Measurements from ENCODE around the gene NUP35. TPM values are rescaled to one million over a fixed set of nuclear protein-coding genes. Genes with fewer than 3 reads are reported as not detected.

Gene NUP35
- total and polyA plus RNA-seq, 12 donors = 6.2 to 27.8 (median 16.2) TPM

GRCh38 chr2:183112577-183112976 is 11.7 kb upstream of the NUP35 start:
- Histone ChIP-seq H3K27ac (no peak overlapping the region), H3K36me3 (replicated peaks in 1 of 2) (no peaks in the 10 kb centered on the region), H3K4me3 (no peak overlapping the region), H3K4me1 (replicated peaks in 1 of 2) (no peaks in the 10 kb centered on the region), H3K9me3 (replicated peaks in 1 of 3) (no peaks in the 10 kb centered on the region), H3K27me3 (no peaks in the 10 kb centered on the region)
- TF ChIP-seq POLR2A (IDR thresholded peaks at IDR 0.05) (no peak), CTCF (IDR thresholded peaks at IDR 0.05) (no peak)
- WGBS, 4 donors = 78 to 92% (median 84%) methylated on average over 3 of the region's 3 CpGs
- intact Hi-C loops (cut with DNase I) = no loop called here
- DNase-seq = no peak

- no peaks in the 10 kb centered on the region for H3K4me1 ChIP-seq (replicated peaks in 1 of 2)
- no peak overlapping the region for H3K4me3 ChIP-seq
- no peaks in the 10 kb centered on the region for H3K36me3 ChIP-seq (replicated peaks in 1 of 2)
- H3K27me3 ChIP-seq = no peaks in the 10 kb centered on the region
- intact Hi-C loops (cut with DNase I) = no loop called here
- H3K9me3 ChIP-seq (replicated peaks in 1 of 3) = no peaks in the 10 kb centered on the region
- no peak for TF ChIP-seq POLR2A (IDR thresholded peaks at IDR 0.05)
- TF ChIP-seq CTCF (IDR thresholded peaks at IDR 0.05) = no peak
- 55 to 68% (median 64%) methylated on average over 2 of the region's 2 CpGs for WGBS, 4 donors
- DNase-seq = no peak
- H3K27ac ChIP-seq = no peak overlapping the region
Observed at GRCh38 chr2:183113630-183114029, 10.6 kb upstream of the NUP35 start.

- no peaks in the 10 kb centered on the region for H3K9me3 ChIP-seq (replicated peaks in 1 of 3)
- DNase-seq = no peak
- WGBS, 4 donors = 65 to 85% (median 81%) methylated on average over 3 of the region's 3 CpGs
Observed at GRCh38 chr2:183117226-183117625, 7.0 kb upstream of the NUP35 start.

GRCh38 chr2:183123117-183123958 is 905 bp upstream of the NUP35 start:
- no peak for TF ChIP-seq CTCF (IDR thresholded peaks at IDR 0.05)
- TF ChIP-seq POLR2A (IDR thresholded peaks at IDR 0.05) = no peak
- H3K27me3 ChIP-seq = no peaks in the 10 kb centered on the region
- intact Hi-C loops (cut with DNase I) = loop anchor here in 1 of 2 donors (10.0 kb wide), 1 partner anchor 49 kb away; the partner anchor contains the start of gene DUSP19
- WGBS, 4 donors = 21 to 26% (median 25%) methylated on average over 17 of the region's 17 CpGs
- no peaks in the 10 kb centered on the region for H3K36me3 ChIP-seq (replicated peaks in 1 of 2)
- peaks cover 6 to 23% of the 10 kb centered on the region in 2 donors for H3K4me1 ChIP-seq (replicated peaks in 1 of 2)
- peak overlapping the region; percentile 63 to 84 (median 82) for H3K4me3 ChIP-seq
- H3K27ac ChIP-seq = peak overlapping the region in 4 of 5 donors; percentile 53 to 92 (median 86)
- H3K9me3 ChIP-seq (replicated peaks in 1 of 3) = no peaks in the 10 kb centered on the region
- no peak for DNase-seq

More at GRCh38 chr2:183117226-183117625, 7.0 kb upstream of the NUP35 start:
- intact Hi-C loops (cut with DNase I) = no loop called here
- Histone ChIP-seq H3K4me1 (replicated peaks in 1 of 2) (no peaks in the 10 kb centered on the region), H3K27me3 (no peaks in the 10 kb centered on the region), H3K4me3 (no peak overlapping the region), H3K36me3 (replicated peaks in 1 of 2) (no peaks in the 10 kb centered on the region), H3K27ac (no peak overlapping the region)
- TF ChIP-seq POLR2A (IDR thresholded peaks at IDR 0.05) = no peak
- TF ChIP-seq CTCF (IDR thresholded peaks at IDR 0.05) = no peak
